ENCODE data around the gene YAP1.

DNA sequence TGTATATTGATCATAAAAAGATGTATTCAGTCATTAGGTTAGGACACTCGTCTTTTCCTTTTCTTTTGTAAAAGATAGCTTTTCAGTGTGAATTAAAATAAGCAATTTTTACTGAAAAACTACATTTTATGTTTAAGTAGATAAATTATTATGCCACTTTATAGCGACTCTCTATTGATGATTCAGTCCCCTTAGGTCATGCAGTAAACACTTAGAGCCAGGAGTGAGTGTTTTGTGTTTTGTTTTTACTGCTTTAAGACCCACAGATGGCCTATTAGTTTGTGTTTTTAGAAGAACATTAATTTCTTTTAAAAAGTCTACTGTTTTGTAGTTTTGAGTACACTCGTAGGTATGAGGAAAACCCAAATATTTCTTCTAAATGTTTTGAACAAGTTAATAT, 86.6 kb downstream of the YAP1 start:
- no peak for TF ChIP-seq POLR2AphosphoS5 (IDR thresholded peaks at IDR 0.05)
- TF ChIP-seq, protein P1, sequence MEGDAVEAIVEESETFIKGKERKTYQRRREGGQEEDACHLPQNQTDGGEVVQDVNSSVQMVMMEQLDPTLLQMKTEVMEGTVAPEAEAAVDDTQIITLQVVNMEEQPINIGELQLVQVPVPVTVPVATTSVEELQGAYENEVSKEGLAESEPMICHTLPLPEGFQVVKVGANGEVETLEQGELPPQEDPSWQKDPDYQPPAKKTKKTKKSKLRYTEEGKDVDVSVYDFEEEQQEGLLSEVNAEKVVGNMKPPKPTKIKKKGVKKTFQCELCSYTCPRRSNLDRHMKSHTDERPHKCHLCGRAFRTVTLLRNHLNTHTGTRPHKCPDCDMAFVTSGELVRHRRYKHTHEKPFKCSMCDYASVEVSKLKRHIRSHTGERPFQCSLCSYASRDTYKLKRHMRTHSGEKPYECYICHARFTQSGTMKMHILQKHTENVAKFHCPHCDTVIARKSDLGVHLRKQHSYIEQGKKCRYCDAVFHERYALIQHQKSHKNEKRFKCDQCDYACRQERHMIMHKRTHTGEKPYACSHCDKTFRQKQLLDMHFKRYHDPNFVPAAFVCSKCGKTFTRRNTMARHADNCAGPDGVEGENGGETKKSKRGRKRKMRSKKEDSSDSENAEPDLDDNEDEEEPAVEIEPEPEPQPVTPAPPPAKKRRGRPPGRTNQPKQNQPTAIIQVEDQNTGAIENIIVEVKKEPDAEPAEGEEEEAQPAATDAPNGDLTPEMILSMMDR (IDR thresholded peaks at IDR 0.05): no peak

Measured in esophagus muscularis mucosa (tissue), 3 donors.